Measurements from ENCODE around the gene POLG2. TPM values are rescaled to one million over a fixed set of nuclear protein-coding genes. Genes with fewer than 3 reads are reported as not detected.

POLG2 gene
- 9.9 and 11.5 TPM in 2 replicates for total RNA-seq

GRCh38 chr17:64496786-64497564, at the start of gene POLG2:
Gene POLG2 (minus strand): TSS chr17:64497054. CDS start chr17:64496968, 86 bp downstream.

GRCh38 chr17:64506576-64507412, 9.9 kb upstream of the POLG2 start, which contains the start of gene CEP95:
Gene CEP95 (plus strand): TSS chr17:64506977. CDS start chr17:64507098, 121 bp downstream.

GRCh38 chr17:64506201-64506575, 9.3 kb upstream of the POLG2 start, which contains the start of gene DDX5:
Gene DDX5 (minus strand): TSS chr17:64506289. CDS start chr17:64506119, 170 bp downstream.

GRCh38 chr17:64448665-64449512, 48.0 kb downstream of the POLG2 start, which contains the start of gene MILR1:
Gene MILR1 (plus strand): TSS chr17:64449115. CDS start chr17:64449169, 54 bp downstream.

Small RNA genes within 50 kb of the gene (small RNA-seq; reads per million reads assigned to genes)
- not detected for gene ATP5MFP4

Other genes starting within 250 kb of the POLG2 start
- 14.3 and 20.9 TPM in 2 replicates for gene TEX2, start 233.8 kb downstream of the POLG2 start, total RNA-seq
- gene PECAM1, start 106.2 kb downstream of the POLG2 start, total RNA-seq, result 1.1 and 1.2 TPM in 2 replicates
- 25.0 and 29.0 TPM in 2 replicates for gene MILR1, start 47.9 kb downstream of the POLG2 start, total RNA-seq
- gene DDX5, start 9.2 kb upstream of the POLG2 start, total RNA-seq, result 217 and 245 TPM in 2 replicates
- gene CEP95, start 9.9 kb upstream of the POLG2 start, total RNA-seq, result 23.1 and 29.7 TPM in 2 replicates
- 58.8 and 154 TPM in 2 replicates for gene SMURF2, start 165.3 kb upstream of the POLG2 start, total RNA-seq

Data from subcutaneous preadipocyte (primary cell).